Stimulated activated CD4-positive, alpha-beta T cell treated with anti-CD3 and anti-CD28 coated beads, TNF-alpha, amount 100 ng/mL, for 4 hours (primary cell): ENCODE data around the gene PROM1.
A peak's percentile ranks its signal among the peaks of the same experiment; 100 is the strongest.

Source experiments
- DNase-seq, 3 experiments: peaks; one replicate each; pipeline ENCODE4 v3.0.0-alpha.2; 2020; ENCODE audit warnings: low read depth in 3 of 3

The PROM1 gene

GRCh38 chr4:15988222-15988621 is 95.6 kb downstream of the PROM1 start:
- no peak for DNase-seq

- no peak for DNase-seq
Observed at GRCh38 chr4:15986907-15987306, 96.9 kb downstream of the PROM1 start.

DNA sequence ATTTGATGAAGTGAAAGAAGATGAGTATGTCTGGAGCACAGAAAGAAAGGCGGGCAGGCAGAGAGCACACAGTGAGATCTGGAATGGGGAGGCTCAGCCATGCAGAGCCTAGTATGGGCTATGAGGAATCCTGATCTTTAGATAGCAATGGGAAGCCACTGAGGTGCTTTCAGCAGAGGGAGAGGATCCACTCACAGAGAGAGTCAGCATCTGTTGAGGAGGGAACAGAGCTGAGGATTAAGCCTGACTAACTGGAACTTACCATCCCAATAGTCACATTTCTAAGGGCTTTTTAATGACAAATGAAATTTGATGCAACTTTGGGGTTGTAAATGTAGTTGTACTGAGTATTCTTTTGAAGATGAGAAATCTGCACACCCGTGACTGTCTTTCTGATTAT is 100.2 kb downstream of the PROM1 start:
- no peak for DNase-seq

DNA sequence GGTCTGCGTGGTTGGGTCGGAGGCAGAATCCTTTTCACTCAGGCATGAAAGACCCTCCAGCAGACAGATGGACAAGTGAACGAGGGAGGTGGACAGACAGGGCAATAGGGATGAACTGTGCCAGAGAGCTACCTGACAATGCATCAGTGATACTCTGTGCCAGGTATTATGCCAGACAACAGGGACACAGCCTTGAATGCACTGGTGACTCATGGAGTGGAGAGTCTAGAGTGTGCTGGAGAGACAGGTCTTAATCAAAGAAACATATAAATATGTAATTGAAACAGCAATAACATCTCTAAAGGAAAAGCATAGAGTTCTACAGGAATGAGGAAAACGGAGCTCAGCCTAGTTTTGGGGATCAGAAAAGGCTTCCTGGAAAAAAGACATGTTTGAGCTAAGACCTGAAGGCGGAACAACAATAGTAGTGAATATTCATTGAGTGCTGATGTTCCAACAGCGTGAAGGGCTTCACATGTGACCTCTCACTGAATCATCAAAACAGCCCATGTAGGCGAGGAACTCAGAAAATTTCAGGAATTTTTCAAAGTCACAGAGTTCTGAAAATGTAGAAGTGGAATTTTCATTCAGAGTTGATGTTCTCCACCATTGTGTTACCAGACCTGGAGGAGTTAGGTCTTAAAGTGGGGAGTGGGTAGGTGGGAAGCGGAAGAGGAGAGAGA is 100.8 kb downstream of the PROM1 start:
- no peak for DNase-seq

DNA sequence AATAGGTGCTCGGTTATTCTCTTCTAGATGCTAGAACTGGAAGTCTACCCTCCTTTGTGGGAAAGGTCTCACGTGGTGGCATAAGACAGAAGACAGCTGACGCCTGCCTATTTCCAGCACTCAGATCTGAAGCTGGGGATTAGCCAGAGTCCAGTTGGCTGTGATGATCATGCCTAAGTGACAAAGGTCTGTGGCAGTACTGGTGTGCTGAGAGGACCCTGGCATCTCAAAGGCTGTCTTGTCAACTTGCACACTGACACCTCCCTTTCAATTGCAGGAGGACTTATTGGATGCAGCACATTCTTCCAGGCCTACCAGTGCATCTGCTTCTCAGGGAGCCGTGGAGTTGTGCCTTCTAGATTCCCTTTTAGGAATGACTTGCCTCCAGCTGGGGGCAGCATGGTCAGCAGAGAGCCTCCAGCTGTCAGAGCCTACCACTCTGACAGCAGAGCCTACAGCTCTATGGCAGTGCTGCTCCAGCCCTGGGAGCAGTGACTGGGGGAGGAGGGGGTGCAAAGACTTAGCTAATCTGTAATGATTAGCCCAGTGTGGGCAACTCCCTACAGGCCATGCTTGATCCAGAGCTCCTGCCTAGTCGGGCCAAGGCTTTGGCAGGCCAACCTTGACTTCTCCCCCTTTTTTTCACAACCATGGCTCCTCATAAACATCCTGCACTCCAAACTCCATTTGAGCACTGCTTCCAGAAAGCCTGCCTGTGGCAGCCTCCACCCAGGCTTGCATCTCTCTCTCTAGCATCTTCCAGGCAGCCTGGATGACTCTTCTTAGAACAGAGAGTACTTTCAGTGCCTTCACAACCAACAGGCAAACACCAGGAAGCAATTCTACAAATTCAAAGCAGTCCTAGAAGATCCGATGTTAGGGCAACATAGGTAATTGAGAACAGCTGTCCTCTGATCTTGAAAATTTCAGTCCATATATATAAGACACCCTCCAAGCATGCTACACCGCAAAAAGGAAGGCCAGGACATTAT is 107.1 kb downstream of the PROM1 start:
- no peak for DNase-seq

DNA sequence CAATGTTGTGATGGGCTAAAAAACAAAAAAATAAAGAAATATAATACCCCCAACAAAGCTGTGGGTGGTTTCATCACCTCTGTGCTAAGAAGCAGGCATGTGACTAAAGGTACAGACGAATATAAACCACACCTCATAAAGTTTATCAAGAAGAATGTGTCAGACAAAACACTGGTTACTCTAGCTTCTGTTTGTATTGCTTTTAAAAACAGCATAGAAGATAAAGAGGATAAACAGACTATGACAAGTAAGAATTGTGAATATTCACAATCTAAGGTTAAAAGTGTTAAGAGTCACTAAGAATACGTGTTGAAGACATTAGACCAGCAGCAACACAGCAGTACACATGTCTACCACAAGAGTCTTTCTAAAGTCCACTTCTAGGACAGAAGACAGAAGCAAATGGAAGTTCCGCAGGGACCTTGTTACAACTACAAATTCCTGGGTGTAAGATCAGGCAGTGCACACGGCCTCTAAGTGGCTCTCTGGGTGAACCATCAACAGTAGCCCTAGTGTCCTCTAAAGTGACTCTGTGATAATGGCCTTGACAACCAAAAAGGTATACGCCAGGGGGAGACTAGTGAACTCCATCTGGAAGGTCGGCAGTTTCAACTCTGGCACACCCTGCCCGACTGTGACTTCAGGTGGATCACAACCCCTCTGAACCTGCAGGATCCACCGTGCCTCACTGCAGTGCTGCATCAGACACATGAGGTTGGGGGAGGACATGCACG is 112.6 kb downstream of the PROM1 start:
- DNase-seq: no peak

- DNase-seq: no peak
Observed at GRCh38 chr4:15968551-15969300, 115.1 kb downstream of the PROM1 start.

GRCh38 chr4:15965325-15965724 is 118.5 kb downstream of the PROM1 start:
- DNase-seq: no peak

- DNase-seq: no peak
Observed at GRCh38 chr4:15964159-15964558, 119.7 kb downstream of the PROM1 start.

GRCh38 chr4:15963576-15963975 is 120.2 kb downstream of the PROM1 start:
- no peak for DNase-seq

GRCh38 chr4:15963001-15963451 is 120.8 kb downstream of the PROM1 start, which contains the start of gene FGFBP2:
FGFBP2 (minus strand) TSS chr4:15963175; CDS start chr4:15963129, 46 bp downstream.
- DNase-seq: peak in 2 of 3 experiments; percentile 9 to 15

DNA sequence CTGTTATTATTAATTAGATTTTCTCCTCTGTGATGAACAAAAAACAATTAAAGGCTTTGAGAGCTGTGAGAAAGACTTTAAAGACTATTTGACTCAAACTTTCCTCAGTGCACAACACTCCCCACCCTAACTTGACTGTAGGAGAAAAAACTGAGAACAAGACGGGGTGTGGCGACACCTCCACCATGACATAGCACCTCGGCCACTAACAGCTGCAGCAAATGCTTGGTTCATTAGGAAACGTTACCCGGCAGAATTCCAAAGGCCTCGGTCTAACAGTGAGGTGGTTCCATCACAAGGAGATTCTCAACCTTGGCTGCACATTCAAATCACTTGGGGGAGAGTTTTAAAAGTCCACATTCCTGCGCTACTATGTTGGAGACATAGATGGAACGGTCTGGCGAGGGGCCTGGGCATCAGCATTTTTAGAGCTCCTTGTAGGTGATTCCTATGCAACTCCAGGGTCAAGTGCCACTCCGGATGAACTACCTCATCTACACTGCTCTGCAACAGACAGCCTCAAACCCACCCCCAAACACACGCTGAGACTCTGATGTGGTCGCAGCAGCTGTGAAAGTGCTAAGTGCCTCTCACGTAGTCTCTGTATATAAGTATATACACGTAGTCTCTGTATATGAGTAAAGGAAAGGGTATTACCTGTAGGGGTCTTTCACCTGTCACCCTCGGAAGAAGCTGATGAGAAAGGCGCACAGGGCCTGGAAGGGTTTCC is 121.9 kb downstream of the PROM1 start:
- DNase-seq: no peak

GRCh38 chr4:15958562-15958961 is 125.3 kb downstream of the PROM1 start:
- DNase-seq: no peak

DNA sequence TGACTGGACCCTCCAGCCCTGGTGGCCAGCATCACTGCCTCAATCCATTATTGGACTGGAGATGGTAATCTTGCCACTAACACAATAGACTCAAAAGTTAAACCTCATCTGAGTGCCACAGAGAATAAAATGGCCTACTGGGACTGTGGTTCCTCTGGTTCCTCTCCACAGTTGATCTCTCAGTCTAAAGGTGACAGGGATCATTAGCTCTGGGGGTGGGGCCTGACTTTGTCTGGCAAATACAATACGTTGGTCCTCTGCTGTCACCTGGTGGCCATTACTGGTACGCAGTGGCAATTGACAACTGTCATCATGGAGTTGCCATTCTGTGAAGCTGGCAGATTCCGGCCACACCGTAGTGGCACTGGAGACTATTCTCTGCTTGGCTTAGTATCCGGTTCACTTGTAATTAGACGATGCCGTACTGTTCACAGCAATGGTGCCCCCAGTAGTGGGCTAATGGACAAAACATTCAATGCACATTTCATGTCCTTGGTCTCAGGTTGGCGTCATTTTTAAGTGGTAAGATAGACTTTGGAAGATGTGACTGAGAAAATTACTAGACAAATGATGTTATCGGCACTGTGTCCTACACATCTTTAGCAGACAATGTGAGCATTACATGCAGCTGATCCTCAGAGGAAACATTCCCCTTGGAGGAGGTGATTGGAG is 127.5 kb downstream of the PROM1 start:
- DNase-seq: peak; percentile 49 to 63 (median 55)

GRCh38 chr4:15955670-15956069 is 128.2 kb downstream of the PROM1 start:
- no peak for DNase-seq

GRCh38 chr4:15953625-15954024 is 130.2 kb downstream of the PROM1 start:
- DNase-seq: no peak

DNA sequence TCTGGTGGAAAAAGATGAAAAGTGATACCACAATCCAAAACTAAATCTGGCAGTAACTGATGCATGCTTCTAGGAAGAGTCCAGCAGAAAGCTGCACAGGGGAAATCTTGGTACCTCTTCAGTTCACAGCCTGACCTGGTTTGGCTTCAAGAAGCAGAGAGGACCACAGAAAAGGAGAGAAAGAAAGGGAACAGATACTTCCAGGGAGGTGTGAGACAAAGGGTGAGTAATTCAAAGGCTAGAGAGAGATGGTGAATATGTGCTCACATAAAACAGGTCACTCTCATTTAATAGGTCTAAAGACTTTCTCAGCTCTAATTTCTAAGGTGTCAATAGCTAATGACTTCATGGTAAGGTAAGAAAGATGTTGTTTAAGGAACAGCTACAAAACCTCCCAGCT is 132.0 kb downstream of the PROM1 start:
- DNase-seq: no peak

GRCh38 chr4:15948826-15949225 is 135.0 kb downstream of the PROM1 start:
- no peak for DNase-seq

DNA sequence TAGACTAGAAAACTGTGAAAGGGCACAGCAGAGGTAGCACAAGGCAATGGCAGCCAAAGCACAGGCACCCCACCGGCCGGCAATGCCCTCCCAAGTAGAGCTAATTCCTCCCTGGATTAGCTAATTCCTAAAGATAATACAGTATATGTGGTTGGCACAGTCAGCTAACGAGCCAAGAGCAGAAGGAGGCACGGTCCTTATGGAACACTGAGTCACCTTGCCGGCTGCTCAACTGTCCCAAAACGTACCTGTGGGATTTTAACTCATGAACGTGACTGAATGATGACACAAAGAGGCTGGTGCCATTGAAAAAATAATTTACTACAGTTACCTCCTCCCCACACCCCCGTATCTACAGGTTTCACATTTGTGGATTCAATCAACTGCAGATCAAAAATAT is 136.1 kb downstream of the PROM1 start:
- no peak for DNase-seq

DNA sequence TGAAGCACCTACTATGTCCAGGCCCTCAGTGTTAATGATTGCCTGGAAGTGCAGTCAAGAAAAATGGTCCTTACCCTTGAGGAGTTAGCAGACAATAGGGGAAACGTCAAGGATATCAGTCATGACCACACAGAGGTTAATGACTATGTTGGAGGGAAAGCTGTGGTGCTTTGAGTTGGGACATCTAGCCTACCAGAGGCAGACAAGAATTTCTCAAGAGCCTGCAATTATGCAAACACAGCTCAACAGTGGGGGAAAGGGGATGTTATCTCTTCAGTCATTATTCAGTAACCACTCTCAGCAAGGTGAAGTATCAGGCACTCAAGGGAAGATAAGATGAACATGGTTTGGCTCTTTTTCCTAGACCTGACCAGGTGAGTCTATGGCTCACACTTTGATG is 138.3 kb downstream of the PROM1 start:
- no peak for DNase-seq
